ENCODE data around the gene YKT6.

The YKT6 gene

GRCh38 chr7:44218418-44219201 is 17.8 kb downstream of the YKT6 start:
- no peak for DNase-seq (ENCODE audit: low read depth in 2 of 2)

DNA sequence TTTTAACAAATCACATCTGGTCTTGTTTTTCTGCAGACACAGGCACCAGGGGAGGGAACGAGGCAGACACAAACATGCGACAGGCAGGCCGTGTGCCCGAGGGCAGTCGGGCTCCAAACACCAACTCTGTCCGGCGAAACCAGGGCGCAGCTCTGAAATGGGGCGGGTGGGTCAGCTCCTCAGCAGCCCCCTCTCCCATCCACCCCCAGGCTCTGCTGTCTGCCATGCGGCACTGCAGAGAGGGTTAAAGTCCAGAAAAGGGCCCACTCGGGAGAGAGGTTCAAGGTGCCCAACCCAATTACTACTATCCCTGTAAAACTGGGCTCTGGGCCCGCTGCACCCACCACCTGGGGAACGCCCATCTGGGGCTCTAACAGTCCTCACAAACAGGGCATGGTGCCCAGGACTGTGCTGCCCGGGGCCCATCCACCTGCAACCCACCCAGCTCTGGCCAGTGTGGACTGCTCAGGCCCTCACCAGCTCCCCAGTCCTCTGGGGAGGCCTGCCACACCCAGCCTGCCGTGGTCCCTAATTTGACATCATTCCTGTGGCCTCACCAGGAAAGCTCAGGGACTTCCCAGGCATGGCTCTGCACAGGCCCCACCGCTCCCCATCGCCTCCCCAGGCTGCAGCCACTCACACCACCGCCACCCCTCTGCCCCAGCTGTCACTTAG is 18.7 kb downstream of the YKT6 start:
- no peak for DNase-seq (ENCODE audit: low read depth in 2 of 2)

- DNase-seq (ENCODE audit: low read depth in 2 of 2) = no peak
These were observed 19.2 kb downstream of the YKT6 start for GRCh38 chr7:44220046-44220357.

DNA sequence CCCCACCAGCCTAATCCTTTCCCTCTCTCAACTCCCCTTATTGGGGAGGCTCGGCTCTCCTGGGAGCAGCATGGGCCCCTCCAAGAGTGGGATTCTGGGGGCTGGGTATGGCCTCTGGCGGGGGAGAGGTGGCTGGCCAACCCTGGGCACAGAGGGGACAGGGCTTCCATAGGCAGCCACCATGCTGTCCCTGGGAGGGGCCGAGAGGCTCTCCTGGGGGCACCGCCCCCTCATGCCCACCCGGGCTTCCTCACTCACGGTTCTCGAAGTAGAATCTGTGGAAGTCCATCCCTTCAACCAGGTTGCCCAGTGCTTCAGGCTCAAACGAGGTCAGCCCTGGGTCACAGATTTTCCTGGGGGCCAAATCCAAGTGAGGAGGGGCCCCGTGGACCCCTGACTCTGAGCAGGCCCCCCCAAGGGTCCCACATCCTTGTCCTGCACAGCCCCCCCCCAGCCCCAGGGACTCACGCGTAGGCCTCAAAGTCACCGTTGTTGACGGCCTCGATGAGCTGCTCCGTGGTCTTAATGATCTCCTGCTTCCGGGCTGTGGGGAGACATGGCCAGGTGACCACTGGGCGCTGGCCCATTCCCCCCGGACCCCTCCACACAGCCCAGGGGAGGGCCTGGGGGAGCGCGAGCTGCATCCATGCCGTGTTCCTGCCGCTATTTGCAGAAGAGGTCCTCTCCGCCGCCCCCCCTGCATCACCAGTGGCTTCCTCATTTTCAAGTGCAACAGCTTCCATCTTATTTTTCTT is 19.8 kb downstream of the YKT6 start:
- no peak for DNase-seq (ENCODE audit: low read depth in 2 of 2)

DNA sequence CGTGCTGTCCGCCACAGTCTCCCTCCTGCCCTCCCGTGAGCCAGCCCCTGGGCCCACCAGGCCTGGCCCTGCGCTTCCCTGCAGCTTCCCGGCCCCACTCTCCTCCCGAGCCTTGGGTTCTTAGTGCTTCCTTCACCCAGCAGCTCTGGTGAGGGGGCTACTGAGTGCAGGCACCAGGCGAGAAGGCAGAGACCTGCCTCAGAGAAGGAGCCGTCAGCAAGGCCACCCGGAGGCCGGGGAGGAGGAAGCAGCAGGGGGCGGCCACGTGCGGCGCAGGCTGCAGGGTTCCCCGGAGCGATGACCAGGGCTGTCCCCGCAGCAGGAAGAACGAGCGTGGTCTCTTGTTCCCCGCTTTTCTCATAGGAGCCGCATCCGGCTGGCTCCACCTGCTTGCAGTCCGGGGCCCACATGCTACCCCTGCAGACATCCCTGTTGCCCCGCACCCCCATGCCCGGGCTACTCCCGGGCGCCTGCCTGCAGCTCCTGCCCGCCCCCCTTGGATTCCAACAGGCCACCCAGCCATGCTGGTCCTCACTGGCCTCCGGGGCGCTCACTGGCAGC is 20.5 kb downstream of the YKT6 start:
- DNase-seq (ENCODE audit: low read depth in 2 of 2) = no peak

DNA sequence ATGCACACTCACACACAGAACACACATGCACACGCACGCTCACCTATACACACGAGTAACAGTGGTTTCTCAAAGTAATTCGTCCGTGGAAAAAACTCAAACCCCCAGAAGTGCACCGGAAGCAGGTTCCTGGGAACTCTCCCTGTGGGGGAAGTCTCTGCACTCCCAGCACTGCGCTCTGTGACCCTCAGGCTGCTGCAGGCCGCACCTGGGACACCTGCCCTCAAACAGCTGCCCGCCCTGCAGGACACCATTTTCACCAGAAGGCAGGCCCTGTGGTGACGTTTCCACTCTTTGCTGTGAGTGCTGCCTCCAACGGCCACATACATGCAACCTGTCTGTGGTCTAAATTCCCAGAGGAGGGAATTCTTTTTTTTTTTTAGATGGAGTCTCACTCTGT is 21.3 kb downstream of the YKT6 start:
- DNase-seq (ENCODE audit: low read depth in 2 of 2) = no peak

DNA sequence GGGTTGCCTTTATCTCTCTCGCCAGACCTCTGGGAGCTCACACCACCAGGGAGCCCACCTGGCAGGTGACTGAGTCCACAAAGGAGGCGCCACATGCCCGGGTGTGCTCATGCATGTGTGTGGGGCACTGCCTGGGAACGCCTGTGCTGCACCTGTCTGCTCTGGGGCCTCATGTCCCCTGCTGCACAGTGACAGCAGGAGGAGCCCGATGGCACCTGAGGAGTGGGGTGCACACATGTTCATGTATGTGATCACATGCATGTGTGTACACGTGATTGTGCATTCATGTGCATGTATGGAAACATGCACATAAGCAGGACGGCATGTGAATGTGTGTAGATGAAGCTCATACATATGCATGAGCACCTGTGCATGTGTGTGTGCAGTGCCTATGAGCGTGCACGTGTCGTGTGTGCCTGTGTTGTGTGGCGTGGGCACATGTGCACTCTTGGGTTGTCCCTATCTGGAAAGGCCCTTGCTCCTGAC is 22.0 kb downstream of the YKT6 start:
- DNase-seq (ENCODE audit: low read depth in 2 of 2) = no peak

- no peak for DNase-seq (ENCODE audit: low read depth in 2 of 2)
These were observed 22.7 kb downstream of the YKT6 start for GRCh38 chr7:44223362-44224079.

- no peak for DNase-seq (ENCODE audit: low read depth in 2 of 2)
These were observed 23.5 kb downstream of the YKT6 start for GRCh38 chr7:44224080-44224973.

- DNase-seq (ENCODE audit: low read depth in 2 of 2) = no peak
These were observed 24.3 kb downstream of the YKT6 start for GRCh38 chr7:44224974-44225565.

GRCh38 chr7:44225566-44226395 is 25.0 kb downstream of the YKT6 start:
- no peak for DNase-seq (ENCODE audit: low read depth in 2 of 2)

- no peak for DNase-seq (ENCODE audit: low read depth in 2 of 2)
These were observed 25.6 kb downstream of the YKT6 start for GRCh38 chr7:44226396-44226753.

- DNase-seq (ENCODE audit: low read depth in 2 of 2) = no peak
These were observed 27.1 kb downstream of the YKT6 start for GRCh38 chr7:44227911-44228310.

DNA sequence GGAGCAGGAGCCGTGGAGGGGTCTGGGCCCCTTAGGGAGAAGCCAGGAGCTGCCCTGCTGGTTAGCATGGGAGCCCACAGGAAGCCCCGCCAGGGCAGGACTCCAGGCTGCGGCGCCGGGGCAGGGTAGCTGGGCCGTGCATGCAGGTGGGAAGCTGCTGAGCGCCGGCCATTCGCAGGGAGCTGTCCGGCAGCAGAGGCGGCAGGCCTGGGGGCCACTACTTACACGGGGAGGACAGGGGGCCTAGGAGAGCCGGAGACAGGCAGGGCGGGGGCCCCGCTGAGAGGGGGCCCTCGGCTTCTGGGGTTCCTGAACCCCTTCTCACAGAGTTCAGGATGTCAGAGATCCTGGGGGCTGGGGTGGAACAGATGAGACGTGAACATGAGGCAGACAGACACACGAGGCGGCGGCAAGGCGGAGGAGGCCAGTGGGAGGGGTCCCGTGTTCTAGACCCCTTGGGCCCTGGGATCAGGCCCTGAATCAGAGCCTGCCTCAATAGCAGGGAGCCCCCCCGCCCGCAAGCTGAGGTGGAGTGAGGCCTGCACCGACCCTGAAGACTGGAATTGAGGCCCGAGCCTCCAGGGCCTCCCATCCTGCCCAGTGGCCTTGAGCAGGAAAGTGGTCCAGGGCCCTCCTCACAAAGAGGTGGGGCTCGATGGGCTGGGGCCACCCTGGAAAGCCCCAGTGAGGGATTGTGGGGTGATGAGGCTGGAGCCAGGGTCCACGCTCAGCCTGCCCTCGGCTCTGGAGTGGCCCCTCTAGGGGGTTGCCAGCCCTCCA is 28.0 kb downstream of the YKT6 start:
- no peak for DNase-seq (ENCODE audit: low read depth in 2 of 2)

DNA sequence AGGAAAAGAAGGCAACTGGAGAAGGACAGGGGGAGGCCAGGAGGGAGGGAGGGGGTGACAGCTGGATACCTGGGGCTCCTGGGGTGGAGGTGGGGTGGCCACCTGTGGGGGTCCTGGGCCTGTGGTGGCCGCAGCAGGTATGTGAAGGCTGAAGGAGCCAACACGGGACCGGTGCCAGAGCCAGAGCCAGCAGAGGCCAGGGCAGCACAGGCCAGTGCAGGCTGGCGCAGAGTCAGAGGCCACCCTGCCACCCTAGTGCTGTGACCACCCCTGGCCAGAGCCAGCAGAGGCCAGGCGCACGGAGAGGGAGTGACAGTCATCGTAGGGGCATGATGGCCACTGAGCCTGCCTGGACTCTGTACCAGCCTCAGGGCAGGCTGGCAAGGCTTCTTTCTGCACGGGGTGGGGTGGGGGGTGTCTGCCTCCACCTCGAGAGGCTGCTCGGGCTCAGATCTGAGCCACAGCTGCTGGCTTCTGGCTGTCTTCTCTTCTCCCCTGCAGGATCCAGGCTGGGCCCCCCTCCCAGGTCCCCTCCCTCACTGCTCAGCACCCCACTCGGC is 28.8 kb downstream of the YKT6 start:
- DNase-seq (ENCODE audit: low read depth in 2 of 2) = no peak

DNA sequence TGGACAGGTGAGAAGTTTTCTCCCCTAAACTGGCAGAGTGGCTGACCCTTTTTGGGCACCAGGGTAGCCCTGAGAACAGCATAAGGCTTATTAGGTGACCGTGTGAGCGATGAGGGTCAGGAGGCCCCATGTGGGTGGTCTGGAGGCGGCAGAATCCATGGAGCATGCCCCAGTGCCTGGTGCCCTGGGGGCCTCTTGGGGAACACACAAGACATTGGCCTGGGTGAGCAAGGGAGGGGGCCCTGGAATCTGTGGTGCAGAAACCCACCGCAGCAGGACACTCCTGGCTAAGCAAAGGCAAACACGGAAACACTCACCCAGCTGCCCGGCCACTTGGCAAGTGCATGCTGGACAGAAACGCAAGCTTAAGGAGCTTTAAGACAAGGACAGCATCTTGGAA is 29.5 kb downstream of the YKT6 start:
- no peak for DNase-seq (ENCODE audit: low read depth in 2 of 2)

GRCh38 chr7:44231088-44231487 is 30.3 kb downstream of the YKT6 start:
- no peak for DNase-seq (ENCODE audit: low read depth in 2 of 2)

DNA sequence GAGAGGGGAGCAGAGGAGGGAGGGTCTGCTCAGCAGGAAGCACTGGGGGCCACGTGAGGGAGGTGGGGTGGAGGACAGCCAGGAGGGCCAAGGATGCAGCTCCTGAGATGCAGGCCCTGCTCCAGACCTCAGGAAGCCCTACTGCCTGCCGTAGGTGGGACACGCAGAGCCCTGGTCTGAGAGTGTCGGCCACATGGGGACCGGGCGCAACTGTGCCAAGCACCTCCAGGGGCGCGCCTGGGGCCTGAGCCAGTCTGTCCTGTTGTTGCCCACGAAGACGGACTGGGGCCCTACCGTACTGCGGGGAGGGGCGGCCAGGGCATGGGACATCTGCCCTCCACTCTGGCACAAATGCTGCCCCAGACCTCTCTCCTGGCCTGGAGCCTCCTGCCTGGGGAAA is 31.6 kb downstream of the YKT6 start:
- no peak for DNase-seq (ENCODE audit: low read depth in 2 of 2)
